ENCODE results near the gene MTMR1. TPM values are rescaled to one million over a fixed set of nuclear protein-coding genes. Genes with fewer than 3 reads are reported as not detected.

The MTMR1 gene
- total RNA-seq, 2 experiments from 2014 or later = 32.8 to 38.6 TPM

DNA sequence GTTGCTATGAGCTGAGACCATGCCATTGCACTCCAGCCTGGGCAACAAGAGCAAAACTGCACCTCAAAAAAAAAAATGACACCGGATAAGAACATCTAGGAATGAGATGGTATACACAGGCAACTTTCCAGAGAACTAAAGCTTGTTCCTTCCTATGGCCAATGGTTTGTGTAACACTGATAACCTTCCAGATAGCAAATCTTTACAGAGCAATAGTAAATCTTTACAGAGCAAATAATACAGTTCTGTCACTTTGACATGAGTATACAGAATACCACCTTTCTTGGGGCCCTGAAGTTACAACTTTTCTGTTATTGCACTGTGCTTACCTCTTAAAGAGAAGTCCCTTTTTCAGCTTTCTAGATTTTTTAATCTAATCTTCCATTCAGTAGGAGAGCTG is 113.6 kb downstream of the MTMR1 start:
- POLR2A ChIA-PET = no interaction called here
- Mint-ChIP-seq H3K27ac (no peak overlapping the region), H3K4me1 (ENCODE audit: low read depth) (no peaks in the 10 kb centered on the region), H3K36me3 (ENCODE audit: low read depth) (peaks cover 12% of the 10 kb centered on the region), H3K27me3 (no peaks in the 10 kb centered on the region), H3K9me3 (no peaks in the 10 kb centered on the region), H3K4me3 (no peak overlapping the region)
- TF ChIP-seq, protein P1, sequence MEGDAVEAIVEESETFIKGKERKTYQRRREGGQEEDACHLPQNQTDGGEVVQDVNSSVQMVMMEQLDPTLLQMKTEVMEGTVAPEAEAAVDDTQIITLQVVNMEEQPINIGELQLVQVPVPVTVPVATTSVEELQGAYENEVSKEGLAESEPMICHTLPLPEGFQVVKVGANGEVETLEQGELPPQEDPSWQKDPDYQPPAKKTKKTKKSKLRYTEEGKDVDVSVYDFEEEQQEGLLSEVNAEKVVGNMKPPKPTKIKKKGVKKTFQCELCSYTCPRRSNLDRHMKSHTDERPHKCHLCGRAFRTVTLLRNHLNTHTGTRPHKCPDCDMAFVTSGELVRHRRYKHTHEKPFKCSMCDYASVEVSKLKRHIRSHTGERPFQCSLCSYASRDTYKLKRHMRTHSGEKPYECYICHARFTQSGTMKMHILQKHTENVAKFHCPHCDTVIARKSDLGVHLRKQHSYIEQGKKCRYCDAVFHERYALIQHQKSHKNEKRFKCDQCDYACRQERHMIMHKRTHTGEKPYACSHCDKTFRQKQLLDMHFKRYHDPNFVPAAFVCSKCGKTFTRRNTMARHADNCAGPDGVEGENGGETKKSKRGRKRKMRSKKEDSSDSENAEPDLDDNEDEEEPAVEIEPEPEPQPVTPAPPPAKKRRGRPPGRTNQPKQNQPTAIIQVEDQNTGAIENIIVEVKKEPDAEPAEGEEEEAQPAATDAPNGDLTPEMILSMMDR (IDR thresholded peaks at IDR 0.05) = no peak
- ATAC-seq (no peak), DNase-seq (no peak)
- intact Hi-C loops (cut with micrococcal nuclease) = no loop called here
- CTCF ChIA-PET = no interaction called here

DNA sequence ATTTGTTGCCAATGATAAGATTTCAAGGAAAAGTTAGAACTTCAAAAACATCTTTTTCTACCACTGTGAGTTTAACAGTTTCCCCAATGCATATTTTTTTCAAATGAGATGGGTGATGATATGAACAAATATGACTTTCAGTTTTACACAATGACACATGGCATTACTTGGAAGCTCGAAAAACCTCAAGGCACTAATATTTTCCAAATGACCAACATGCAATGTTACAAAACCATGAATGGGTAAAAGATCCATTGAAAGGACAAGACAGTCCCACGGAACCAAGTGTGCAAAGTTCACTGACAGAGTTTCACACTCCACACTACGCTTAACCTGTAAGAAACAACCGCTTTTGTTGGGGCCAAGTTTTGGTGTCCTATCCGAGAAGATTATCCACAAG is 120.7 kb downstream of the MTMR1 start:
- H3K4me3 Mint-ChIP-seq = no peak overlapping the region
- ChIA-PET CTCF (no interaction called here), POLR2A (no interaction called here)
- no peaks in the 10 kb centered on the region for H3K27me3 Mint-ChIP-seq
- H3K36me3 Mint-ChIP-seq (ENCODE audit: low read depth) = peaks cover 26% of the 10 kb centered on the region
- peaks cover 2% of the 10 kb centered on the region for H3K9me3 Mint-ChIP-seq
- peak; percentile 47 for ATAC-seq
- H3K4me1 Mint-ChIP-seq (ENCODE audit: low read depth) = peaks cover 10% of the 10 kb centered on the region
- peak overlapping the region; percentile 71 for H3K27ac Mint-ChIP-seq
- DNase-seq = peak; percentile 1
- intact Hi-C loops (cut with micrococcal nuclease) = no loop called here
- TF ChIP-seq, protein P1 (IDR thresholded peaks at IDR 0.05) = no peak

Other genes starting within 250 kb of the MTMR1 start
- gene MTM1, start 124.8 kb upstream of the MTMR1 start, total RNA-seq = 10 to 100 TPM in 1 of 2 experiments, 1 to 10 TPM in 1; 9.6 to 11.6 TPM
- gene CD99L2, start 205.3 kb downstream of the MTMR1 start, total RNA-seq = 10 to 100 TPM; 11.9 to 12.6 TPM

Data from activated CD8-positive, alpha-beta T cell treated with anti-CD3 and anti-CD28 coated beads for 36 hours (primary cell).